ENCODE results near the gene NAT9. TPM values are rescaled to one million over a fixed set of nuclear protein-coding genes. Genes with fewer than 3 reads are reported as not detected.

The NAT9 gene
- total RNA-seq, 1 donor from 2014 or later: 83.7 TPM

DNA sequence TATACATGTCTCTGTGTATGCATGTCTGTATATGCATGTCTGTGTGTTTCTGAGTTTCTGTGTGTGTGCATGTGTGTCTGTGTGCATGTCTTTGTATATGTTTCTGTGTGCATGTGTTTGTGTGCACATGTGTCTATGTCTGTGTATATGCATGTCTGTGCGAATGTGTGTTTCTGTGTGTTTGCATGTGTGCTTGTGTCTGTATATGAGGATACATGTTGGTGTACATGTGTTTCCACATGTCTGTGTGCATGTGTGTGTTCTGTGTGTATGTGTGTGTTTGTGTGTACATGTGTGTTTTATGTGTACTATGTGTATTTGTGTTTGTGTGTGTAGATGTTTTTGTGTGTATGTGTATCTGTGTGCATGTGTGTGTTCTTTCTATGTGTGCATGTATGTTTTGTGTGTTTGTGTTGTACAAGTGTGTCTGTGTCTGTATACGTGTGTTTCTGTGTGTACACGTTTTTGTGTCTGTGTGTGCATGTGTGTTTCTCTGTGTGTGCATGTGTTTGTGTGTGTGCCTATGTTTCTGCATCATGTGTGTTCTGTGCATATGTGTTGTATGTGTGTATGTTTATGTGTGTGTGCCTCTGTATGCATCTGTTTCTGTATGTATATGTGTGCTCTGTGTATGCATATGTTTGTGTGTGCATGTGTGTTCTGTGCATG is 48.0 kb downstream of the NAT9 start:
- DNase-seq (ENCODE audit: low spot score in 2 of 2, unreplicated experiment in 2 of 2): no peak
- no peak overlapping the region for H3K4me3 Mint-ChIP-seq
- H3K27ac Mint-ChIP-seq: no peak overlapping the region
- TF ChIP-seq, protein P1, sequence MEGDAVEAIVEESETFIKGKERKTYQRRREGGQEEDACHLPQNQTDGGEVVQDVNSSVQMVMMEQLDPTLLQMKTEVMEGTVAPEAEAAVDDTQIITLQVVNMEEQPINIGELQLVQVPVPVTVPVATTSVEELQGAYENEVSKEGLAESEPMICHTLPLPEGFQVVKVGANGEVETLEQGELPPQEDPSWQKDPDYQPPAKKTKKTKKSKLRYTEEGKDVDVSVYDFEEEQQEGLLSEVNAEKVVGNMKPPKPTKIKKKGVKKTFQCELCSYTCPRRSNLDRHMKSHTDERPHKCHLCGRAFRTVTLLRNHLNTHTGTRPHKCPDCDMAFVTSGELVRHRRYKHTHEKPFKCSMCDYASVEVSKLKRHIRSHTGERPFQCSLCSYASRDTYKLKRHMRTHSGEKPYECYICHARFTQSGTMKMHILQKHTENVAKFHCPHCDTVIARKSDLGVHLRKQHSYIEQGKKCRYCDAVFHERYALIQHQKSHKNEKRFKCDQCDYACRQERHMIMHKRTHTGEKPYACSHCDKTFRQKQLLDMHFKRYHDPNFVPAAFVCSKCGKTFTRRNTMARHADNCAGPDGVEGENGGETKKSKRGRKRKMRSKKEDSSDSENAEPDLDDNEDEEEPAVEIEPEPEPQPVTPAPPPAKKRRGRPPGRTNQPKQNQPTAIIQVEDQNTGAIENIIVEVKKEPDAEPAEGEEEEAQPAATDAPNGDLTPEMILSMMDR (IDR thresholded peaks at IDR 0.05; ENCODE audit: unreplicated experiment): no peak
- no peaks in the 10 kb centered on the region for H3K4me1 Mint-ChIP-seq
- peaks cover 10% of the 10 kb centered on the region for H3K27me3 Mint-ChIP-seq (ENCODE audit: low read depth)
- H3K36me3 Mint-ChIP-seq: no peaks in the 10 kb centered on the region
- no peaks in the 10 kb centered on the region for H3K9me3 Mint-ChIP-seq

DNA sequence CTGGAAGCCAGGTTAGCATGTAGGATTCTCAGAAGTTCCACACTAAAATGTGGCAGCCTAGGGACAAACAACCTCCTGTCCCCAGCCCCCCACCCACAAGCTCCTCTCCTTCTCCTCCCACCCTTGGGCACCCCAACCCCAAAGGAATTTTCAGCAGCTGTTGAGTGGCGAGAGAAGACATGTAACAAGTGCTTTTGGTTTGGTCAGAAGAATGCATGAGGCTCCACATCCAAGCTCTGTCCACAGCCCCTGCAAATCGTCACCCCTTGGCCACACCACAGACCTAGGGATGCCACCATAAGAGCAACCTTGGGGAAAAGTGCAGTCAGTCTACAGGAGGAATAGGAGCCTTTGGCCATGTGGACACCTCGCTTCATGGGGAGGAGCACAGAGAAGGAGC is 51.0 kb downstream of the NAT9 start:
- H3K36me3 Mint-ChIP-seq: no peaks in the 10 kb centered on the region
- peaks cover 27% of the 10 kb centered on the region for H3K27me3 Mint-ChIP-seq (ENCODE audit: low read depth)
- H3K4me3 Mint-ChIP-seq: no peak overlapping the region
- no peaks in the 10 kb centered on the region for H3K4me1 Mint-ChIP-seq
- no peaks in the 10 kb centered on the region for H3K9me3 Mint-ChIP-seq
- DNase-seq (ENCODE audit: low spot score in 2 of 2, unreplicated experiment in 2 of 2): no peak
- TF ChIP-seq, protein P1 (IDR thresholded peaks at IDR 0.05; ENCODE audit: unreplicated experiment): no peak
- H3K27ac Mint-ChIP-seq: no peak overlapping the region

DNA sequence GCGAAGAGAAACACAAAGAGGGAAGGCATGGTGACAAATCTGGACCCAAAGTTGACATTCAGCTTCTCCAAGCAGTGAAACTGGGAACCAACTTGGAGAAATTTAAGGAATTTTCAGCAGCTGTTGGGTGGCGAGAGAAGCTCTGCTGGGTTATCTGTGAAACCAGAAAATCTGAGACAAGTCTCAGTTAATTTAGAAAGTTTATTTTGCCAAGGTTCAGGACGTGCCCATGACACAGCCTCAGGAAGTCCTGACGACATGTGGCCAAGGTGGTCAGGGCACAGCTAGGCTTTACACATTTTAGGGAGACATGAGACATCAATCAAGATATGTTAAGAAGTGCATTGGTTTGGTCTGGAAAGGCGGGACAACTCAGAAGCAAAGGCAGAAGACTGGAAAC is 52.3 kb downstream of the NAT9 start:
- Mint-ChIP-seq H3K27me3 (ENCODE audit: low read depth) (peaks cover 31% of the 10 kb centered on the region), H3K4me3 (no peak overlapping the region), H3K27ac (no peak overlapping the region), H3K4me1 (no peaks in the 10 kb centered on the region), H3K36me3 (no peaks in the 10 kb centered on the region), H3K9me3 (no peaks in the 10 kb centered on the region)
- no peak for DNase-seq (ENCODE audit: low spot score in 2 of 2, unreplicated experiment in 2 of 2)
- TF ChIP-seq, protein P1 (IDR thresholded peaks at IDR 0.05; ENCODE audit: unreplicated experiment): no peak

DNA sequence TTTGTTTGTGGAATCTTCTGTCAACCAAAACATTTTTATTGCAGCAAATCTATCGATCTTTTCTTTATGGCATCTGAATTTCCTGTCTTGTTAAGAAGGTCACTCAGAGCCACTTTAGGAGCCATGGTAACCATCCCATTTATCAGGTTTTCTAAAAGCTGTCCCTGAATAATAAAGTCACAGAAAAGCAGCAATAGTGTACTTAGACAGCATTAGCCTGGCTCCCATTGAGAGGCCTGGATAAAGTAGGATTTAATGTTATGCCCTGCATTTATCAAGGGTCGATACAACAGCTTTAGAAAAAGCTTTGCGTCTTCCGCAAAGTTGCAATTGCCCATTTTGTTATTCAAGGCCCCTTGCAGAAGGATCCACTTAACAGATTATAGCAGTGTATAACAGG is 53.4 kb downstream of the NAT9 start:
- no peak for DNase-seq (ENCODE audit: low spot score in 2 of 2, unreplicated experiment in 2 of 2)
- Mint-ChIP-seq H3K9me3 (no peaks in the 10 kb centered on the region), H3K27me3 (ENCODE audit: low read depth) (peaks cover 38% of the 10 kb centered on the region), H3K27ac (no peak overlapping the region), H3K4me1 (no peaks in the 10 kb centered on the region), H3K4me3 (no peak overlapping the region), H3K36me3 (no peaks in the 10 kb centered on the region)
- TF ChIP-seq, protein P1 (IDR thresholded peaks at IDR 0.05; ENCODE audit: unreplicated experiment): no peak

Small RNA genes within 50 kb of the gene (microRNA-seq; reads per million reads assigned to microRNA genes)
- gene MIR3615: 141 reads per million, percentile 64 among the genes with 10 or more reads in this experiment

Other genes starting within 250 kb of the NAT9 start
- gene CD300LB, start 244.9 kb downstream of the NAT9 start, total RNA-seq: not detected in 3 replicates
- gene CD300C, start 230.2 kb downstream of the NAT9 start, total RNA-seq: not detected in 3 replicates
- not detected in 3 replicates for gene CD300H, start 208.8 kb downstream of the NAT9 start, total RNA-seq
- not detected in 3 replicates for gene CD300LD, start 184.1 kb downstream of the NAT9 start, total RNA-seq
- gene CD300E, start 152.6 kb downstream of the NAT9 start, total RNA-seq: not detected in 3 replicates
- gene CD300LF, start 63.4 kb downstream of the NAT9 start, total RNA-seq: not detected in 3 replicates
- 0.16 to 0.38 TPM (median 0.24 TPM) in 3 replicates for gene RAB37, start 39.1 kb downstream of the NAT9 start, total RNA-seq
- 34.4 to 36.2 TPM (median 34.8 TPM) in 3 replicates for gene NHERF1, start 27.7 kb downstream of the NAT9 start, total RNA-seq
- 0.16 to 0.29 TPM (median 0.18 TPM) in 3 replicates for gene GRIN2C, start 83.5 kb upstream of the NAT9 start, total RNA-seq
- 20.4 to 23.0 TPM (median 22.5 TPM) in 3 replicates for gene FDXR, start 96.6 kb upstream of the NAT9 start, total RNA-seq
- 0.14 to 0.85 TPM in 2 of 3 replicates, not detected in the other for gene FADS6, start 117.3 kb upstream of the NAT9 start, total RNA-seq
- 3.1 to 3.9 TPM (median 3.9 TPM) in 3 replicates for gene USH1G, start 146.9 kb upstream of the NAT9 start, total RNA-seq
- gene OTOP2, start 147.9 kb upstream of the NAT9 start, total RNA-seq: not detected in 3 replicates
- gene OTOP3, start 159.6 kb upstream of the NAT9 start, total RNA-seq: not detected in 3 replicates
- gene HID1, start 196.4 kb upstream of the NAT9 start, total RNA-seq: 50.7 to 56.3 TPM (median 54.2 TPM) in 3 replicates
- gene CDR2L, start 211.3 kb upstream of the NAT9 start, total RNA-seq: 22.6 to 23.1 TPM (median 22.8 TPM) in 3 replicates
- gene MRPL58, start 236.3 kb upstream of the NAT9 start, total RNA-seq: 18.3 to 22.6 TPM (median 20.7 TPM) in 3 replicates